Esophagus muscularis mucosa (tissue), 4 donors: Measurements from ENCODE around the gene AGBL1. TPM values are rescaled to one million over a fixed set of nuclear protein-coding genes. Genes with fewer than 3 reads are reported as not detected.

ENCODE experiments used
- DNase-seq: peaks from one replicate; pipeline ENCODE4 v3.0.0-alpha.2; 2017; ENCODE audit errors: extremely low spot score
- H3K27ac ChIP-seq, 4 donors: fragments of 200-600 bp; sonication (generic); replicated peaks in 1 of 4; 1 replicate in 3 of 4; 2 replicates in 1 of 4; pipeline ENCODE4 v1.5.1; 2016 to 2019; ENCODE audit warnings: mild to moderate bottlenecking in 1 of 4
- H3K27me3 ChIP-seq, 4 donors: fragments of 200-600 bp; sonication (generic); one replicate each; pipeline versions ENCODE4 v1.5.1 to v1.6.0; 2016 to 2019
- H3K36me3 ChIP-seq, 4 donors: fragments of 200-600 bp; sonication (generic); one replicate each; pipeline ENCODE4 v1.5.1; 2016 to 2019
- H3K4me1 ChIP-seq, 4 donors: fragments of 200-600 bp; sonication (generic); one replicate each; pipeline ENCODE4 v1.5.1; 2016 to 2019
- H3K4me3 ChIP-seq, 4 donors: fragments of 200-600 bp; sonication (generic); 1 replicate in 2 of 4; 2 replicates in 2 of 4; pipeline ENCODE4 v1.5.1; 2016 to 2019; ENCODE audit warnings: mild to moderate bottlenecking in 4 of 4, moderate library complexity in 1 of 4
- H3K9me3 ChIP-seq, 4 donors: fragments of 200-600 bp; sonication (generic); 1 replicate in 3 of 4; 2 replicates in 1 of 4; pipeline ENCODE4 v1.5.1; 2016 to 2019
- EP300 ChIP-seq: sonication (generic); formaldehyde crosslinking; IDR thresholded peaks from one replicate; pipeline ENCODE4 v1.6.1; 2017; ENCODE audit warnings: antibody characterized with exemption
- POLR2A ChIP-seq: fragments of 450-650 bp; IDR thresholded peaks from one replicate; pipeline ENCODE4 v1.6.1; 2017; ENCODE audit warnings: antibody characterized with exemption, moderate library complexity, mild to moderate bottlenecking, low read depth
- POLR2AphosphoS5 ChIP-seq, 2 donors: sonication (generic); formaldehyde crosslinking; IDR thresholded peaks; one replicate each; pipeline ENCODE4 v1.6.1; 2017; ENCODE audit warnings: antibody characterized with exemption in 2 of 2
- WGBS: methylation state at CpG from one replicate; pipeline ENCODE4 v1.1.5; 2018; 5-methylcytosine and 5-hydroxymethylcytosine counted together
- intact Hi-C: fragments of 100-400 bp; cut with DNase I; formaldehyde crosslinking; loops from one replicate; pipeline ENCODE4 v1.15.1; 2023
- total RNA-seq, 4 donors: library from RNA; depleted of rRNA; stranded (reverse); fragments of >200 nt; gene quantifications; one replicate each; pipeline versions ENCODE4 v1.1.0 to v1.2.1, GENCODE V29; 2016
- TF ChIP-seq, protein P1 (sequence below), 3 experiments: fragments of 200-600 bp in 2 of 3; fragments of 450-650 bp in 1 of 3; sonication (generic) in 2 of 3; IDR thresholded peaks; one replicate each; pipeline ENCODE4 v1.5.1; 2017 to 2019; ENCODE audit warnings: antibody characterized with exemption in 3 of 3, mild to moderate bottlenecking in 2 of 3, moderate library complexity in 1 of 3

AGBL1 gene
- total RNA-seq, 4 donors from 2014 or later: 0.06 TPM; not detected in 3

- TF ChIP-seq, protein P1, sequence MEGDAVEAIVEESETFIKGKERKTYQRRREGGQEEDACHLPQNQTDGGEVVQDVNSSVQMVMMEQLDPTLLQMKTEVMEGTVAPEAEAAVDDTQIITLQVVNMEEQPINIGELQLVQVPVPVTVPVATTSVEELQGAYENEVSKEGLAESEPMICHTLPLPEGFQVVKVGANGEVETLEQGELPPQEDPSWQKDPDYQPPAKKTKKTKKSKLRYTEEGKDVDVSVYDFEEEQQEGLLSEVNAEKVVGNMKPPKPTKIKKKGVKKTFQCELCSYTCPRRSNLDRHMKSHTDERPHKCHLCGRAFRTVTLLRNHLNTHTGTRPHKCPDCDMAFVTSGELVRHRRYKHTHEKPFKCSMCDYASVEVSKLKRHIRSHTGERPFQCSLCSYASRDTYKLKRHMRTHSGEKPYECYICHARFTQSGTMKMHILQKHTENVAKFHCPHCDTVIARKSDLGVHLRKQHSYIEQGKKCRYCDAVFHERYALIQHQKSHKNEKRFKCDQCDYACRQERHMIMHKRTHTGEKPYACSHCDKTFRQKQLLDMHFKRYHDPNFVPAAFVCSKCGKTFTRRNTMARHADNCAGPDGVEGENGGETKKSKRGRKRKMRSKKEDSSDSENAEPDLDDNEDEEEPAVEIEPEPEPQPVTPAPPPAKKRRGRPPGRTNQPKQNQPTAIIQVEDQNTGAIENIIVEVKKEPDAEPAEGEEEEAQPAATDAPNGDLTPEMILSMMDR (IDR thresholded peaks at IDR 0.05): no peak
- TF ChIP-seq POLR2AphosphoS5 (IDR thresholded peaks at IDR 0.05): no peak
- no peak for TF ChIP-seq EP300
- no peak for TF ChIP-seq POLR2A
- Histone ChIP-seq H3K4me1 (no peaks in the 10 kb centered on the region), H3K36me3 (no peaks in the 10 kb centered on the region), H3K27me3 (no peaks in the 10 kb centered on the region), H3K9me3 (no peaks in the 10 kb centered on the region), H3K4me3 (no peak overlapping the region), H3K27ac (no peak overlapping the region)
- 83% methylated on average over 4 of the region's 4 CpGs for WGBS
- no peak for DNase-seq
- intact Hi-C loops: no loop called here
Observed at GRCh38 chr15:86540840-86541467, 461.3 kb downstream of the AGBL1 start.

GRCh38 chr15:86541540-86541939 is 461.9 kb downstream of the AGBL1 start:
- Histone ChIP-seq H3K4me3 (no peak overlapping the region), H3K27ac (no peak overlapping the region), H3K9me3 (no peaks in the 10 kb centered on the region), H3K4me1 (no peaks in the 10 kb centered on the region), H3K27me3 (no peaks in the 10 kb centered on the region), H3K36me3 (no peaks in the 10 kb centered on the region)
- no peak for DNase-seq
- no peak for TF ChIP-seq POLR2AphosphoS5 (IDR thresholded peaks at IDR 0.05)
- TF ChIP-seq, protein P1 (IDR thresholded peaks at IDR 0.05): no peak
- 75% methylated on average over 1 of the region's 1 CpG for WGBS
- intact Hi-C loops: no loop called here

GRCh38 chr15:86550075-86550474 is 470.4 kb downstream of the AGBL1 start:
- H3K36me3 ChIP-seq: no peaks in the 10 kb centered on the region
- H3K4me3 ChIP-seq: no peak overlapping the region
- 81% methylated on average over 1 of the region's 1 CpG for WGBS
- H3K9me3 ChIP-seq: peaks cover 0 to 3% (median 0%) of the 10 kb centered on the region in 4 donors
- DNase-seq: no peak
- H3K27ac ChIP-seq: no peak overlapping the region
- TF ChIP-seq POLR2AphosphoS5 (IDR thresholded peaks at IDR 0.05): no peak
- no peak for TF ChIP-seq POLR2A
- intact Hi-C loops: no loop called here
- H3K27me3 ChIP-seq: no peaks in the 10 kb centered on the region
- H3K4me1 ChIP-seq: no peaks in the 10 kb centered on the region

DNA sequence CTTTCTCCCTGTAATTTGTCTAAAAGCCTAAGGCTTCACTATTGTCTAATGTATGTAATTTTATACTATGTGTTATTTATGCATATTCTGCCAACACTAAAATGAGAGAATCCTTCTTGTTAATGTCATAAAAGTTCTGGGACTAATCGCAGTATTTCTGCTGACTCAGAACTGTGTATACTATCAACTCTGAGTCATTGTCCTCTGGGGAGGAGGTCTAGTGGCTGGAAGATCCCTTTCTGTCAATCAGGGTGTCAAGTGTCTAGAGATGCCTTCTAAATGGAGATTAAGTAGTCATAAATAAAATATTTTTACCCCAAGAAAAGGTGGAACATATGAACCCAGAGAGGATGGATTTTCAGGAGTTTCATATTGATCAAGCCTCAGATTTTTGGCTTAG is 473.4 kb downstream of the AGBL1 start:
- 62% methylated on average over 1 of the region's 1 CpG for WGBS
- TF ChIP-seq, protein P1 (IDR thresholded peaks at IDR 0.05): no peak
- TF ChIP-seq EP300 (no peak), POLR2AphosphoS5 (IDR thresholded peaks at IDR 0.05) (no peak), POLR2A (no peak)
- no peak for DNase-seq
- Histone ChIP-seq H3K4me1 (no peaks in the 10 kb centered on the region), H3K4me3 (no peak overlapping the region), H3K9me3 (peaks cover 0 to 3% (median 0%) of the 10 kb centered on the region in 4 donors), H3K27ac (no peak overlapping the region), H3K36me3 (no peaks in the 10 kb centered on the region), H3K27me3 (no peaks in the 10 kb centered on the region)
- intact Hi-C loops: no loop called here

- TF ChIP-seq POLR2AphosphoS5 (IDR thresholded peaks at IDR 0.05): no peak
- TF ChIP-seq EP300: no peak
- TF ChIP-seq POLR2A: no peak
- TF ChIP-seq, protein P1 (IDR thresholded peaks at IDR 0.05): no peak
- Histone ChIP-seq H3K4me1 (no peaks in the 10 kb centered on the region), H3K27me3 (no peaks in the 10 kb centered on the region), H3K9me3 (peaks cover 0 to 3% (median 0%) of the 10 kb centered on the region in 4 donors), H3K4me3 (no peak overlapping the region), H3K36me3 (no peaks in the 10 kb centered on the region), H3K27ac (no peak overlapping the region)
- intact Hi-C loops: no loop called here
- WGBS: 38% methylated on average over 2 of the region's 2 CpGs
- DNase-seq: no peak
Observed at GRCh38 chr15:86555098-86555497, 475.4 kb downstream of the AGBL1 start.
